Activated CD8-positive, alpha-beta memory T cell treated with anti-CD3 and anti-CD28 coated beads, Interleukin-2, amount 10 ng/mL, durations not matched to agents 7 days and 5 days (primary cell): ENCODE measurements around the gene NRF1. TPM values are rescaled to one million over a fixed set of nuclear protein-coding genes. Genes with fewer than 3 reads are reported as not detected.

Experiments
- ATAC-seq: fragments of 150-1000 bp; cut with Tn5 transposase; one replicate; pipeline ENCODE4 v1.10.0; 2021; ENCODE audit warnings: moderate library complexity
- CTCF ChIA-PET: fragments of 350-600 bp; sonication (Branson Sonifier 250); formaldehyde crosslinking; loops from one replicate; lab custom pipeline; 2021; ENCODE audit warnings: antibody characterized with exemption; lab: Charles Lee
- DNase-seq: peaks from one replicate; pipeline ENCODE4 v3.0.0-alpha.2; 2020
- H3K27ac Mint-ChIP-seq: one replicate; pipeline ENCODE4 v1.8.0; 2021; ENCODE audit warnings: mild to moderate bottlenecking, mixed read lengths
- H3K27me3 Mint-ChIP-seq: one replicate; pipeline ENCODE4 v1.8.0; 2021; ENCODE audit warnings: mixed read lengths
- H3K36me3 Mint-ChIP-seq: one replicate; pipeline ENCODE4 v1.8.0; 2021; ENCODE audit warnings: mild to moderate bottlenecking, mixed read lengths
- H3K4me1 Mint-ChIP-seq: one replicate; pipeline ENCODE4 v1.8.0; 2021; ENCODE audit warnings: mixed read lengths
- H3K4me3 Mint-ChIP-seq: one replicate; pipeline ENCODE4 v1.8.0; 2021; ENCODE audit warnings: mild to moderate bottlenecking, moderate library complexity, mixed read lengths
- H3K9me3 Mint-ChIP-seq: one replicate; pipeline ENCODE4 v1.8.0; 2022; ENCODE audit warnings: low read depth, mixed read lengths
- total RNA-seq, 2 experiments: library from RNA; stranded (reverse); gene quantifications; one replicate each; pipeline ENCODE4 v1.2.3, GENCODE V29; 2021

The NRF1 gene
- total RNA-seq, 2 experiments from 2014 or later = 26.4 to 29.5 TPM

DNA sequence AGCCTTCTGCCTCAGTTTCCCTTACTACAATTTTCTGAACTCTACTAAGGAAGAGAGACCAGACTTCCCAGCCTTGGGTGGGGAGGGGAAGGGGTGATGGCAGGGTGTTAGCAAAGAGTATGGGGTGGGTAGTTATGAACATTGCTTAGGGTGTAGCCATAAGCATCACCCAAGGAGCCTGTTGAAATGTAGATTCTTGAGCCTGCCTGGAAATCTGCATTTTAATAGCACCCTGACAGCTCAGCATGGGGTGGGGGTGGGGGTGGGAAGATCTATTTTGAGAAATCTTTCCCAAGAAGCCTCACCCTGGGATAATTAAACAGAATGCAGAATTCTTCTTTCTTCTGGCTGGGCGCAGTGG, 164.8 kb downstream of the NRF1 start:
- Mint-ChIP-seq H3K4me1 (peaks cover 14% of the 10 kb centered on the region), H3K36me3 (no peaks in the 10 kb centered on the region), H3K27me3 (peaks cover 36% of the 10 kb centered on the region), H3K27ac (no peak overlapping the region), H3K4me3 (no peak overlapping the region), H3K9me3 (no peaks in the 10 kb centered on the region)
- DNase-seq = no peak
- CTCF ChIA-PET = no interaction called here
- no peak for ATAC-seq

DNA sequence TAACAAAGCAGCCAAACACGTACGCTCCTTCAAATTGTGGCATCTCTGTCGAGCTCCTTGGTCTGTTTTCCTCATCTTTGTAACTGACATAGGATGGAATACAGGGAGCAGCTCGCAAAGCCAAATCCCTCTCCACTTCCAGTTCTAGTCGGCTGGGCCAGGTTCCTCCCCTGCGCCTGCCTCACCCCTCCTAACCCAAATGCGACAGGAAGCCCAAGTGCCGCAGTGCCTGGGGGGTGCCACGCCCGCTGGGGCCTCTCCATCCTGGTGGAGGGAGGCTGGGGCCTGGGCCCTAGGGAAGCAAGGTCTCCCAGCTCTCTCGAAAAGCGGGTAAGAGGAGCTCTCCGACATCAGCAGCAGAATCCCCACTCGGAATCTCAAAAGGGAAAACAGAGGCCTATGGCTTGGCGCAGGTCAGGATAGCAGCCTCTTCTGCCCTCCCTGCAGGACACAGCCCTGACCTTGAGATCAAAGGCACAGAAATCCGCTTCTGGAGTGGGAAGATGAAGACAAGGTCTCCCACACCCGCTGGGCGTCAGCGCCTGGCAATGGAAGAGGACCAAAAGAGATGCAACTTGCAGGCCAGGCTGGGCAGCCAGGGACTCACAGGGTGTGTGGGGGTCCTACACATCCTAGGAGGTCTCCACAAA, 165.8 kb downstream of the NRF1 start:
- Mint-ChIP-seq H3K4me3 (no peak overlapping the region), H3K9me3 (no peaks in the 10 kb centered on the region), H3K27me3 (peaks cover 45% of the 10 kb centered on the region), H3K36me3 (no peaks in the 10 kb centered on the region), H3K4me1 (peaks cover 21% of the 10 kb centered on the region), H3K27ac (no peak overlapping the region)
- DNase-seq (no peak), ATAC-seq (no peak)
- CTCF ChIA-PET = interaction anchor here (0.7 to 1.0 kb wide), 2 partner anchors 48 to 174 kb away, joined by 3 to 6 read pairs; no protein-coding TSS in a partner anchor

DNA sequence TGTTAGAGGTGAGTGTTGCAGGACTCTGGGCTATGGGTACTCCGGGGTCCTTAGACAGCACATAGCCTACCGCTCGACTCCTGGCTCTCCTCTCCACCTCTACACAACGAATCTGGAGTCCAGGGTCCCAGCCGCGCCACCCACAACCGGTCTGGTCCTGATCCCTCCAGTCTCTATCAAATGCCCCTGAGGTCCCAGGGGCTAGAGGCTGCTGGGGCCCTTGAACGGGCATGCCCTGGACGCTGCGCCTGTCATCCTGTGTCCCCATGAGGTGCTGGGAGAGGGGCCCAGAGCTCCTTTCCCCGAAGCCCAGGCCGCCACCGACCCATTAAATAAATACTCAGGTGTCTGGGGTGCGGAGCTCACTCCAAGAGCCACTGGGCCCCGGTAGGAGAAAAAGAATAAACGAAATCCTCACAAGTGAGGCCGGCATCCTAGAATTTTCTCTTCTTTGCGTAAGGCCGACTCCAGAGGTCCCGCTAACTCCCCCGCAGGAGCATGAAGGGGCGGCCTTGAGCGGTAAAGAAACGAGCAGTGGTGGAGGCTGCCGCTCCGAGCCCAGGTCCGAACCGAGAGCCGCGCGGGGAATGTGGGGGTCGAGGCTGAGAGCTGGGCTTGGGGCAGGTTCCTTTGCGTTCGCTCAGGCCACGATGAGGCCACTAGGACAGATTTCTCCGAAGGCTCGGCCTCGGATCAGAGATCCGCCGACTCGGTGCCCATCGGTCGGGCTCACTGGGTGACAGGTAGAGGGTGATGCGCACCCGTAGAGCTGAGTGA, 166.7 kb downstream of the NRF1 start:
- Mint-ChIP-seq H3K27me3 (peaks cover 53% of the 10 kb centered on the region), H3K4me3 (no peak overlapping the region), H3K36me3 (no peaks in the 10 kb centered on the region), H3K27ac (no peak overlapping the region), H3K9me3 (no peaks in the 10 kb centered on the region), H3K4me1 (peaks cover 29% of the 10 kb centered on the region)
- DNase-seq = no peak
- CTCF ChIA-PET = interaction anchor here (0.9 to 1.0 kb wide), 2 partner anchors 47 to 52 kb away, joined by 3 read pairs; no protein-coding TSS in a partner anchor
- no peak for ATAC-seq

DNA sequence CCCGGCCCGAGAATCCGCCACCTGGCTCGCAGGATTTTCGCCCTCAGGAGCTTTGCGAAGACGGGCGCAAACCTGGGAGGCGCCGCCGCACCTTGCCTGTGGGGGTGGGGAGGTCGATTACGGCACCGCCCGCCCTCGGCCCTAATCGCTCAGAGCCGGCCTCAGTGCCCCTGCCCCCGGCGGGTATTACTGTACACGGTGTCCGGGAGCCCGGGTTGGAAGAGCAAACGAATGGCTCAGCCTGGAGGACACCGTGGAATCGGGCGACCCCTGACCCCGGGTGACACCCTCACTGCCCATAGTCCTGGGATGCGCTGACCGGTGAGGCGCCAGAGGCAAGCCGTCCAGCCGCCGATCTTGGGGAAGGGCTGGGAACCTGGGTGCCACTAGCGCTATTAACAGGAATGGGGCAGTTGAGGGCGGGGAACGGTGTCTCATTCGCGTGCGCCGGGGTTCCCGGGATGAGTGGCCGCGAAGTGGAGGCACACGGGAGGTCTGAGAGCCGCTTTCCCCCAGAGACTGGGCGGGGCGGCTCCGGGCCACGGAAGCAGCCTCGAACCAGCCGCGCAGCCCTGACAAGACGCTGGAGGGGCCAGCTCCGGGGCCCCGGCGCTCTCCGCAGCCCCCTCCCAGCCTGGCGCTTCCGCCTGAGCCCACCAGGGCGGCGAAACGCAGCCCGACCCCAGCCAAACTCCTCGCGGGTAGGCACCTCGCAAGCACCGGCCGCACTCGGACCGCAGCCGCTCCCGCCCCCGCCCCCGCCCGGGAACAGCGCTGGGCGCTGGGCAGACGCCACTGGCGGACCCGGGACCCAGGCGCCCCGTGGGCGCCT, 167.5 kb downstream of the NRF1 start:
- Mint-ChIP-seq H3K9me3 (no peaks in the 10 kb centered on the region), H3K36me3 (peaks cover 2% of the 10 kb centered on the region), H3K27ac (no peak overlapping the region), H3K4me3 (peak overlapping the region; percentile 18), H3K27me3 (peaks cover 59% of the 10 kb centered on the region), H3K4me1 (peaks cover 34% of the 10 kb centered on the region)
- ATAC-seq (no peak), DNase-seq (no peak)
- CTCF ChIA-PET = interaction anchor here (0.9 kb wide), 1 partner anchor 51 kb away, joined by 3 read pairs; no protein-coding TSS in a partner anchor

DNA sequence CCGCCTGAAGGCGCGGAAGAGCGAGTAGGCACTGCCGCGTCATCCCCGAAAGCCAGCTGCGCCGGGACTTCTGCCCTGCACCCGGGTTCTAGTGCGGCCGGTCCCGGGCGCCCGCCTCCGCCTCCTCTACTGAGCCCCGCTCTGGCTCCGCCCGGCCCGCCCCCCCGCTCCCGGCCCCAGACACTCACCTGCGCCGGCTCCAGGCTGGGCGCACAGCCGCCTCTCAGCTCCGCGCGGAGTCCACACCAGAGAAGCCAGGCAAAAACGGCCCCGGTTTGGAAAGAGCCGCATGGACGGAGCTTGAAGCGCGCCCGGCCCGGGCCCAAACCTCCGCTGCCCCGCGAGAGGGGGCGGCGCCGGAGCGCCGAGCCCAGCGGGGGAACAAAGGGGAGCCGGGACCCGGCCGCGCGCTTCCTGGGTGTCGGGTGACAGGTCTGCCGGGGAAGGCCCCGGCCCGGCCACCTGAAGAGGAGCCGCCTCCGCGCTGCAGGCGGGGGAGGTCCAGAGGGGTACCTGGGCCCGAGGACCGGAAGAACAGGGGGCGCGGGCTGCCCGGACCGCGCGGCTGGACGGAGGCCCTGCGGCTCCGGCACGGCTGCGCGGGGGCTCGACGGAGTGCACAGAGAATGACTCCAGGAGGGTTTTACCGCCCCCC, 168.2 kb downstream of the NRF1 start:
- CTCF ChIA-PET = interaction anchor here (0.9 kb wide), 1 partner anchor 50 kb away, joined by 3 read pairs; no protein-coding TSS in a partner anchor
- DNase-seq = peak; percentile 48
- H3K27me3 Mint-ChIP-seq = peaks cover 63% of the 10 kb centered on the region
- peaks cover 2% of the 10 kb centered on the region for H3K36me3 Mint-ChIP-seq
- H3K9me3 Mint-ChIP-seq = no peaks in the 10 kb centered on the region
- peaks cover 34% of the 10 kb centered on the region for H3K4me1 Mint-ChIP-seq
- H3K4me3 Mint-ChIP-seq = no peak overlapping the region
- H3K27ac Mint-ChIP-seq = no peak overlapping the region
- ATAC-seq = peak; percentile 40

DNA sequence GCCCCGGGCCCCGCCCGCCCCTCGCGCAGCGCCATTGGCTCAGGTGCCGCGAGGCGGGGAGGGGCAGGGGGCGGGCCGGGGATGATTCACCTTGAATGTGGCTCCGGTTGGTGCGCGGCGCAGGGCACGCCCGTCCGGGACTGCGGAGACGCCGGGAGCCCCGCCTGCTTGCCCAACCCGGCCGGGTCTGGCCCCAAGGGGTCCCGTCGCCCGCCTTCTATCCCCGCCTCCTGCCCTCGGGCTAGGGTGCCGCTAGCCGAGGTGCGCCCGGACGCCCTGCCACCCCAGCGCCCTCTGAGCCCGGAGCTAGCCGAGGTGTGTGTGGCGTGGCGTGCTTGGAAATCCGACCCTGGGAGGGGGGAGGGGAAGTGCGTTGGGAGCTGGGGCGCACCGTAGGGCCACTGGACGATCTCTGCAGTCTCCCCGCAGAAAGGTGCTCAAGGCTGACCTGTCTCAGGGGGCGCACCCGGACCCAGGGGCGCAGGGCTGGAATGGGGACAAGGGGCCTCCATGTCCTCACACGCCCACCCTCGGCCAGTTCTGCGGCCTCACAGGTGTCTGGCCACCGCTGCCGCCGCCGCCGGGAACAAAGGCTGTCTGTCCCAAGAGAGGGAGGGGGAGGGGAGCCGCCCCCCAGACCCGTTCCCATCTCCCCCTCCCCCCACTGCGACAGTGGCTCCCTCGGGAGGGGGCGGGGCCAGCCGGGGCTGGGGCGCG, 168.9 kb downstream of the NRF1 start:
- ATAC-seq (peak; percentile 77), DNase-seq (peak; percentile 76)
- CTCF ChIA-PET = interaction anchor here (1.3 kb wide), 1 partner anchor 49 kb away, joined by 3 read pairs; no protein-coding TSS in a partner anchor
- Mint-ChIP-seq H3K27me3 (peaks cover 70% of the 10 kb centered on the region), H3K27ac (no peak overlapping the region), H3K9me3 (no peaks in the 10 kb centered on the region), H3K4me1 (peaks cover 41% of the 10 kb centered on the region), H3K4me3 (peak overlapping the region; percentile 57), H3K36me3 (peaks cover 2% of the 10 kb centered on the region)

DNA sequence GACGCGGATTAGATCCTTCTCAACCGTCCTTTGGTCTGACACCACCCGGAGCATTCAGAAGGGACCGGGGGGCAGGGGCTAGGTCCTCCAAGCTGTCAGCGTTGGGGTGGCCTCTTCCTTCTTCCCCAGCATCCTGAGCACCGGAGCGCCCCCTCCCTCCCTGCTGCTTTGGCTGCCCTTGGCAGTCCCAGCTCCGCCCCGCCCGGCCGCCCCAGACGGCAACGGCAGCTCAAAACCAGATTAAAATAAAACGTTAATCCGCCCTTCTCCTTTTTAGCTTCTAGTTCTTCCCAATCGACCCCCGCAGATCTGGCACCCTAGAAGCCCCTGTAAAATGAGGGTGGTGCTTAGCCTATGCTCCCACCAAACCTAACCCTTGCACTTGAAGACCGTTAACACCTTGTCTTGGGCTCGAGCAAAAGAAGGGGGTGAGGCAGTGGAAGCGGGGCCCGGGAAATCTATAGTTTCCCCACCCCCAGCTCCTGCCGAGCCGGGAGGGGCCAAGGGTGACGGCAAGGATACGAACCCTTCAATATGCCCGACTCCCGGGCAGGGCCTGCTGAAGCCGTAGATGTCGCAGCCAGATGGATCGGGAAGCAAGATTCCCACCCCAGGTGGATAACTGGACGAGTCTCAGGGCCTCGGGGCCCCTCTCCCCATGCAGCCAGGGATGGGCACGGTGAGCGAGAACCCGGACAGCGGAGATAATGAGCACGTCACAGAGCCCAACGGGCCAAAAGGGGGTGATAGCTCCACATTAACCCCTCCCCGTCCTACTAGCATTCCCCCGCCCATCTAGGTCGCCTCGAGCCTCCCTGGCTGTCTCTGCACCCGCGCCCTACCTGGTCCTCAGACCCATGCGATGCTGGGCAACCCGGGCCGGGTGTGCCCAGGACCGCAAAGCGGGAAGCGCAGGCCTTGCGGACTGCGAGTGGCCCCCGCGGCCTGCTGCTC, 169.7 kb downstream of the NRF1 start:
- Mint-ChIP-seq H3K27me3 (peaks cover 75% of the 10 kb centered on the region), H3K36me3 (peaks cover 2% of the 10 kb centered on the region), H3K4me1 (peaks cover 46% of the 10 kb centered on the region), H3K9me3 (no peaks in the 10 kb centered on the region), H3K27ac (no peak overlapping the region), H3K4me3 (peak overlapping the region; percentile 58)
- DNase-seq = no peak
- CTCF ChIA-PET = interaction anchor here (1.3 to 2.1 kb wide), 2 partner anchors 45 to 48 kb away, joined by 3 to 8 read pairs; no protein-coding TSS in a partner anchor
- ATAC-seq = no peak

DNA sequence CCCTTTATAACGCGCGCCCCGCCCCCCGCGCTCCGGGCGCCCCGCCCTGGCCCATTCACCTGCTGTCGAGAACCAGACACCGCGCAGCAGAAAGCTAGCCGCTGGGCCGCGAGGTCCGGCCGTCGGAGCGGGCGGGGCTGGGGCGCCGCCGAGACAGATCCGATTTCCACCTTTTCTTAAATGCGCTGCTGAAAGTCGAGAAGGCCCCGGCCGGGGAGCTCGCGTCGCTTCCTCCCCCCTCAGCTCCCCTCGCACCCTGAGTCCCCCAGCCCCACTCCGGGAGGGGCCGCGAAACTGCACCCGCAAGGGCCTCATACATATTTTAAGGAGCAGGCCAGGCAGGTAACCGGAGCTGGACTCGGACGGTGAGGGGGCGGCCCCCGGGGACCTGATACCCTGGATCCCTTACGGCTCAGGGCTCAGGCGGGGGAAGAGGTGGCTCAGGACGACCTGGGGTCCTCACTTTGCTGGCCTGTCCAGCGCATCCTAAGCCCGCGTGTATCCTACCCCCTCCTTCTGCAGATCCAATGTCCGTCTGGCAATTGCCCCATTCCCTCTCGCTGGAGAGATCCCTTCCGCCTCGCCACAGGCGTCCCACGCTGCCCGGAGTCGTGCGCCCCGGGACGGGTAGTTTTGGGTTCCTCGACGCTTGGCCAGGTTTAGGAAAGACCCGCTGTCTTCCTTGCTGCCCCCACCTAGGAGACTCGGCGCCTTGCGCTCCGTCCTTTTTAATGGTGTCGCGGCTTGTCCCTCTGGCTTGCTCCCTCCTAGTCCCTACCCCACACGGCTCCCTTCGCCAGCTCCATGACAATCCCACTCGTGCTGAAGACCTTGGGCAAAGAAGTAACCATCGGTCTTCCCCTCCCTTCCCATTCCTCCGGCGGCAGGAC, 170.7 kb downstream of the NRF1 start:
- DNase-seq = no peak
- CTCF ChIA-PET = interaction anchor here (0.6 to 2.1 kb wide), 2 partner anchors 21 to 44 kb away, joined by 5 to 8 read pairs; no protein-coding TSS in a partner anchor
- H3K4me1 Mint-ChIP-seq = peaks cover 46% of the 10 kb centered on the region

DNA sequence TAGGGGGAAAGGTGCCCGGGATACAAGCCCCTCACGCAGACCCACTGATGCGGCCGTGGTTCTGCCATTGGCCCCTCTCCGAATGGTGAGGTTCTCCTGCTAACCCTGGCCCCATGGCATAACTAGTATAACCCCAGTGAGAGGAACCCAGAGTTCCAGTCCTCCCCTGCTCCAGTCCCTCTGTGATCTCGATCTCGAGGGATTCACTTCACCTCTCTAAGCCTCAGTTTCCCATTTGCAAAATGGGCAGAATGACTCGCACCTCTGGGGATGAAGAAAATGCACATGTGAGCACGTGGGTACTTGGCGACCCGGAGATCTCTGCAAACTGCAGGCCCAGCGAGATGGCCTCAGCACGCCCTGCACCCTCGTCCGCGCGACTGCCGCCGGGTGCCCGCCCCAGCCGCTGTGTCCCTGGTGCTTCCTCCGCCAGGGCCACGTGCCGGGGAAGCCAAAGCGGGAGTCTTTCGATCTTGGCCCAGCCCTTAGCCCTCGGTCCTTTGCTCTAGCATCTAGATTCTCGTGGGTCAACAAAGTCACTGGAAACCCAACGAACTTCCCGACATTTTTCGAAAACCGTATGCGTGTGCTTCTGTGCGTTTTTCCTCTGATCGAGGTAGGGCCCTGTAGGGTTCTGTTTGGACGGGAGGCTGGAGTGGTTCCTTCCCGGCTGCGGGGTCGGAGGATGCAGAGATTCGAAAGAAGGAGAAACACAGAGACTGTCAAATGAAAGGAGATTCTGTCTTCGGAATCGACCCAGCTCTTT, 171.5 kb downstream of the NRF1 start:
- H3K4me1 Mint-ChIP-seq = peaks cover 44% of the 10 kb centered on the region
- no peak overlapping the region for H3K4me3 Mint-ChIP-seq
- H3K36me3 Mint-ChIP-seq = peaks cover 2% of the 10 kb centered on the region
- H3K9me3 Mint-ChIP-seq = no peaks in the 10 kb centered on the region
- CTCF ChIA-PET = interaction anchor here (2.1 kb wide), 1 partner anchor 43 kb away, joined by 8 read pairs; no protein-coding TSS in a partner anchor
- DNase-seq (no peak), ATAC-seq (no peak)
- peaks cover 76% of the 10 kb centered on the region for H3K27me3 Mint-ChIP-seq
- H3K27ac Mint-ChIP-seq = peak overlapping the region; percentile 28

More for the DNA sequence above, 170.7 kb downstream of the NRF1 start:
- H3K9me3 Mint-ChIP-seq = no peaks in the 10 kb centered on the region
- H3K27ac Mint-ChIP-seq = no peak overlapping the region
- peaks cover 2% of the 10 kb centered on the region for H3K36me3 Mint-ChIP-seq
- peaks cover 76% of the 10 kb centered on the region for H3K27me3 Mint-ChIP-seq
- no peak overlapping the region for H3K4me3 Mint-ChIP-seq
- no peak for ATAC-seq

DNA sequence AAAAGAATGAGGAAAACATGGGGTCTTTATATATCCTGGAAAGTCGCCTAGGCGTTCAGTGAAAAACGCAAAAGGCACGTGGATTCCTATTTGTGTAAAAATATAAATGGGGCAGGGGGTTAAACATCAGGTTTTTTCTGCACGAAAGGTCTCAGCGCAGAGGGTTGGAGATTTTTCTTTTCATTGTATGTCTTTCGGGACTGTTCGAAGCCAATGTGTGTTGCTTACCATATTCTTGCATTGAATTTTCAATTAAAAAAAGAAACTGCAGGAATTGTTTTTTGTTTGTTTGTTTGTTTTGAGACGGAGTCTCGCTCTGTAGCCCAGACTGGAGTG, 172.0 kb downstream of the NRF1 start:
- DNase-seq = no peak
- H3K9me3 Mint-ChIP-seq = no peaks in the 10 kb centered on the region
- H3K27me3 Mint-ChIP-seq = peaks cover 71% of the 10 kb centered on the region
- CTCF ChIA-PET = no interaction called here
- peaks cover 41% of the 10 kb centered on the region for H3K4me1 Mint-ChIP-seq
- peaks cover 2% of the 10 kb centered on the region for H3K36me3 Mint-ChIP-seq
- no peak overlapping the region for H3K4me3 Mint-ChIP-seq
- peak overlapping the region; percentile 15 for H3K27ac Mint-ChIP-seq
- no peak for ATAC-seq
